IPS-NIHi7 (cell line): Measurements from ENCODE around the gene NDUFAF8.
A peak's percentile ranks its signal among the peaks of the same experiment; 100 is the strongest.

Experiments
- DNase-seq: peaks from one replicate; pipeline ENCODE4 v3.0.0; 2012; ENCODE audit warnings: mixed read lengths; ENCODE audit errors: extremely low spot score

Gene NDUFAF8, protein sequence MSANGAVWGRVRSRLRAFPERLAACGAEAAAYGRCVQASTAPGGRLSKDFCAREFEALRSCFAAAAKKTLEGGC

DNA sequence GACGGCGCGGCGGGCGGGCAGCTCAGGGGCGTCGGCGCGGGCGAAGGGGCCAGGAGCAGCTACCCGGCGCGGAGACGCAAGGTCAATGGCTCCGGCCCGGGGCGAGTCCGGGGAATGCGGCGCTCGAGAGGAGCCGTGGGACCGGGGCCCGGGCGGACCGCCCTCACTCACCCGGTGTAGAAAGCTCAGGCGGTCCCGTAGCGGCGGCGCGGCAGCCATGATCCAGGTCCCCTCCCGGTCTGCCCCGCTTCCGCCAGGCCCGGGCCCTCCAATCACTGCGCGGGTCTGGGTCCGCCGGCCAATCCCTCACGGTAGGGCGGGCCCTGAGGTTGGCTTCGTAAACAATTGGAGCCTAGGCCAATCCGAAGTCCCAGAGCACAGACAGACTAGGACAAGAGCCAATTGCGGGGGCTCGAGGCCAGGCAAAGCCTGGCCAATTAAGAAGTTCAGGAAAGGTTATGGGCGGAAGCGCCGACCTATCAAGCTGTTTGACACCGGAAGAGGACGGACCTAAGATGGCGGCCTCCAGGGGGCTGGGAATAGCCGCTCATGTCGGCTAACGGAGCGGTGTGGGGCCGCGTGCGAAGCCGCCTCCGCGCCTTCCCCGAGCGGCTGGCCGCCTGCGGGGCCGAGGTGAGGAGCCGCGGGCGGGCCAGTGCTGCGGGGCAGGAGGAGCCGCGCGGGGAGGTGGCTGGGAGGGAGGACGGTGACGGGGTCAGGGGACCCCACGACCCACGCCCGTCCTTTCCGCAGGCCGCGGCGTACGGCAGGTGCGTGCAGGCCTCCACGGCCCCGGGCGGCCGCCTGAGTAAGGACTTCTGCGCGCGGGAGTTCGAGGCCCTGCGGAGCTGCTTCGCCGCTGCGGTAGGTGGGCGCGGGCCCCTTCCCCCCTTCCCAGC, at the start of gene NDUFAF8, which contains the start of gene TEPSIN:
Gene NDUFAF8, plus strand, starts transcription at position 504 of the 899 bp plus-strand sequence. Its CDS starts 46 bp downstream, at position 550.
Gene TEPSIN, minus strand, starts transcription at position 241 of the 899 bp plus-strand sequence. Its CDS starts 22 bp downstream, at position 219.
- DNase-seq, result peak; percentile 100

DNA sequence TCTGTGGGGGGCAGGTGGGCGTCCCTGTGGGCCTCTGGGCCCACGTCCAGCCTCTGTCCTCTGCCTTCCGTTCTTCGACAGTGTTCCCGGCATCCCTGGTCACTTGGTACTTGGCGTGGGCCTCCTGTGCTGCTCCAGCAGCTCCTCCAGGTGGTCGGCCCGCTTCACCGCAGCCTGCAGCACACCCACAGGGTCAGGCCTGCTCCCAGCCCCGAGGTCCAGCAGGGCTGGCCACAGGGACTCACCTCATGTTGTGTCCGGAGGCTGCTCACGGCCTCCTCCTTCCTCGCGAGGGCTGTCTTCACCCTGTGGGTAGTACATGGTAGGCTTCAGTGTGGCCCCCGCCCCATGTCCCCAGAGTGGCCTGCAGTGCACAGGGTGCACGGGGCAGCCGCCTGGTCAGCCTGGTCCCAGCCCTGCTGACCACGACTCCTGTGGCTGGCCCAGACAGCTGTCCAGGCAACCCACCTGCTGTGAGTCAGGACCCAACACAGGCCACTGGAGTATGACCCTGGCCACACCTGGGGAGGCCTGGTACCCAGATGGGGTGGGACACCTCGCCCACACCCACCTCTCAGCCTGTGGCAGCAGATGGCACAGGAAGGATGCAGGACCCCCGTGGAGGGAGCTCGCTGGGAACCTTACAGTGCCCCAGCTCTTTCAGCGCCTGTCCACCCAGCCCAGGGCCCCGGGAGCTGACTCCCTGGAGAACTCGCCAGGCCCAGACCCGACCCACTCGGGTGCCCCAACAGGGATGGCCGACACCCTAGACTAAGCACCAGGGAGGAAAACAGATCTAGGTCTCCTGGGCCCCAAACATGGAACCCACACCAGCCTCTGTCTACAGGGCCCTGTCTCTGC, 49.2 kb upstream of the NDUFAF8 start:
- peak; percentile 69 for DNase-seq

DNA sequence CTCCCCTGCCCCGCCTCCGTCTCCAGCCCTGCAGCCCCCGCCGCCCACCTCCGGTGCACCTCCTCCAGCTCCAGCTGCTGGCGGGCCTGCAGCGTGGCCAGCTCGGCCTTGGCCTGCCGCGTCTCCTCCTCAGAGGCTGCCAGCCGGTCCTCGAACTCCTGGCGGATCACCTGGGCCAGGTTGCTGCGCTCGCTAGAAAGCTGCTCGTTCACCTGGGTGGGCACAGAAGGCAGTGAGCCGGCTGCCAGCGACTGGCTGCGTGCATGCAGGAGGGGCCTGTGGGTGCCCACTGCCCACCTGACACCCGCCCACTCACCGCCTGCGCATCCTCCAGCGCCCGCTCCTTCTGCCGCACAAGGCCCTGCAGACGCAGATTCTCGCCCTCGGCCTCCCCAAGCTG, 48.5 kb upstream of the NDUFAF8 start:
- DNase-seq, result no peak

DNA sequence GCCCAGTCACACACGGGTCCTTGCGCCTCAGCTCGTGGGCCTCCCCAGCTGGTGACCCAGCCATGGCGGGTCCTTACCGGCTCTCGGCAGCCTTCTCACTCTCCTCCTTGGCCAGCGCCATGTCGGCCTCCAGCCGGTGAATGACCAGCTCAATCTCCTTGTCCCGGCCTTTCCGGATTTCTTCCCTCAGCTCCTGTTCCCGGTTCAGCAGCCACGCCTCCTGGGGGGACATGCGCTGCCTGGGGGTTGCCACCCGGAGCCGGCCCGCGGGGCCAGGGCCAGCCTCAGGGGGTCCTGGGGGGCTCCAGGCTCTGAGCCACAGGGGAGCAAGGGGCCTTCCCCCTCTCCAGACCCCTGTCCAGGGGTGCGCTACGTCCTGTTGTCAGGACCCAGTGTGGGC, 48.0 kb upstream of the NDUFAF8 start:
- no peak for DNase-seq

DNA sequence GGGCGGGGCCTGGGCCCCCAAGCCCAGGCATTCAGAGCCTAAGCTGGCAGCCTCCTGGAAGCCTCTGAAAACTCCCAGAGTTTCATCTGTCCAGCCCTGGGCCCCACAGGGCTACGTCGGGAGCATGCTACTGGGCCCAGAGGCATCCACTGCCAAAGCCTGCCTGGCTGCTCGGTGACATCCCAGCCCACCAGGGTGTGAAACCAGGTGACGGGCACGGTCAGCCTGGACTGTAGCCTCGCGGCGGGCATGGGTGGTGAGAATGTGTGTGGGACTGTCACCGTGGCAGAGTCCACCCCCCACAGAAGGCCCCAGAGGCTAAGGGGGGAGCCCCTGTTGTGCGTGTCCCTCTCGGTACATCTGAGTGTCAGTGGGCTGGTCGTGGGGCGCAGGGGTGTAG, 47.5 kb upstream of the NDUFAF8 start:
- DNase-seq, result no peak

DNA sequence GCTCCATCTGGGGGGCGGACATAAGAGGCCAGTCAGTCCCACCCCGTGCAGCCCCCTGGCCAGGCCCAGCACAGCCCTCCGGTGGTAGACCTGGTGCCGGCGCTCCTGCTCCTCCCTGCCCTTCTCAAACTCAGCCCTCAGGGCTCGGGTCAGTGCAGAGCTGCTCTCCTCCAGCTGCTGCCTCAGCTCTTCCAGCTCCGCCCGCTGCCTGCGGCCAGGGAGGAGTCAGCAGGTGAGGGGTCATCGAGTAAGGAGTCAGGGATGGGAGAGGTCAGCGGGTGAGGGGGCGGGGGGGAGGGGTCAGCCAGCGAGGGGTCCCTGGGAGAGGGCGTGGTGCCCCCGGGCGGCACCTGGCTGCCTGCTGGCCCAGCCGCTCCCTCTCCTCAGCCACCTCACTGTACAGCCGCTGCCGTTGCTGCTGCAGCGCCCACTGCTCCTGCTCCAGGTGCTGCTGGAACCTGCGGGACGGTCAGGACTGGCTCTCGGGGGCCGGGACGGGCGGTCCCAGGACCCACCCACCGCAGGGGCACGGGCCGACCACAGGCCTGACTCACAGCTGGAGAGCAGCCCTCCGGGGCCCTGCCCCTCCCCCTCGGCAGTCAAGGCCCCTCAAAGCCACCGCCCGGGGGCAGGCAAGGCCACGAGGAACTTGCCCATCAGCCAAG, 46.6 kb upstream of the NDUFAF8 start:
- peak; percentile 59 for DNase-seq

DNA sequence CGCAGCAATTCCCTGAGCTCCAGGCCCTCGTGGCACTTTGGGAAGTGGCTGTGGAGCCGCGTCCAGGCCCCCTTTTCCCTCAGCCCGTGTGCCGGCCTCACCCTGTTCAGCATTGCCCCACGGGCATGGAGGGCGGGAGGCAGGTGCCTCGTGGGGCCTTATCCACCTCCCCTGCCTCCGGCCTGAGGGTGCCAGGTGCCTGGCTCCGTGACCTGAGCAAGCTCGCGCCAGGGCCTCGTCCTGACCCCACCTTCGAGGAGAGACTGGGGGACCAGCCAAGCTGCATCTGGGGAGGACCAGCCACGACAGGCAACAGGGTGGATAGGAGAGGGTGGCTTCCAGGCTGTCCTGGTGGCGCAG, 46.1 kb upstream of the NDUFAF8 start:
- DNase-seq, result no peak

DNA sequence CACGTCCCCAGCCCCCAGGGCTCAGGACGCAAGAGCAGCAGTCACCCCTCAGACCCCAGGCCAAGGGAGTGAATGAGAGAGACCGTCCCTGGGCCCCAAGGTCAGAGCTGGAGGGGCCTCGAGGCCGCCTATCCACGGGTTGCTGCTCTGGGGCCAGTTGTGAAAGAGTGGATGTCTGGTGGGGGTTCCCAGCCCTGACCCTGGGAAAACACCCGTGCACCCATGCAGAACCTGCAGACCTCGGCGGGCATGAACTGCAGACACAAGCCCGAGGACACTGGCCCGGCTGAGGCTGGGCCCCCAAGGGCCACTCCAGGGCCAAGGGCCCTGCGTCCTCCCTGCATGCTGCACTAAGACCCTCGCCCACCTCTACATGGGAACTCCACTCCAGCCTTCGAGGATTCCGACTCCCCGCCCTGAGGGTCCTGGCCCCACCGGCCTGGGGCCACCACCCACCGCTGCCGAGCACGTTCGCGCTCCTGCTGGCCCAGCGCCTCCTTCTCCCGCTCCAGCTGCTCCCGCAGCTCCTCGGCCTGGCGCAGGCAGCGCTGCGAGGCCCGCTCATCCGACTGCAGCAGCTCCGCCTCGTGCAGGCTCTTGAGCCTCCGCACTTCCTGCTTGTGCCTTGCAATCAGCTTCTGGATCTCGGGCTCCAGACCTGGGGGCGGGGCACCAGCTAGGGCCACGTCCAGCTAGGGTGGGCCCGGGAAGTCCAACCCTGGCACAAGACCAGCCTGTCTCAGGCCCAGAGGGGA, 45.5 kb upstream of the NDUFAF8 start:
- no peak for DNase-seq

DNA sequence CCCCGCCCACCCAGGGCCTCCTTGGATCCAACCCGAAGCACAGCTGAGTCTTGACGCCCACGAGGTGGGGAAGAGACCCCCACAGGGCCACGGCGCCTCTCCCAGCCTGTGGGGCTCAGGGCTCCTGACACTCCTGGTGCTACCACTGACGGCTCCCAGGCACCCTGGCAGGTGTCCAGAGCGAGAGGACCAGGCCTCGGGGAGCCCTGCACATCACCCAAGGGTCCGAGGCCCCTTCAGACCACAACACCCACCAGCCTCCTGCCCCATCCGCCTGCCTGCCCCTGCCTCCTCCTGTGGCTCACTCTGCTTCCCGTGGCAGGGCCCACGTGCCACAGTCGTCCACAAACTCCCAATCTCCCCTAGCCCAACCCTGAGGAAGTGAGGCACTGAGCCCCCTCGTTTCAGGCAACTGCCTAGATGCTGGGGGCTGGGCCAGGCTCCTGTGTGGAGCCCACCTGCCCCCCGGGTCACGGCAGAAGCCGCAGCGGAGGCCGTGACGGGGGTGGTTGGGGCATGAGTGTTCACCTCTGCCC, 44.8 kb upstream of the NDUFAF8 start:
- DNase-seq, result no peak

DNA sequence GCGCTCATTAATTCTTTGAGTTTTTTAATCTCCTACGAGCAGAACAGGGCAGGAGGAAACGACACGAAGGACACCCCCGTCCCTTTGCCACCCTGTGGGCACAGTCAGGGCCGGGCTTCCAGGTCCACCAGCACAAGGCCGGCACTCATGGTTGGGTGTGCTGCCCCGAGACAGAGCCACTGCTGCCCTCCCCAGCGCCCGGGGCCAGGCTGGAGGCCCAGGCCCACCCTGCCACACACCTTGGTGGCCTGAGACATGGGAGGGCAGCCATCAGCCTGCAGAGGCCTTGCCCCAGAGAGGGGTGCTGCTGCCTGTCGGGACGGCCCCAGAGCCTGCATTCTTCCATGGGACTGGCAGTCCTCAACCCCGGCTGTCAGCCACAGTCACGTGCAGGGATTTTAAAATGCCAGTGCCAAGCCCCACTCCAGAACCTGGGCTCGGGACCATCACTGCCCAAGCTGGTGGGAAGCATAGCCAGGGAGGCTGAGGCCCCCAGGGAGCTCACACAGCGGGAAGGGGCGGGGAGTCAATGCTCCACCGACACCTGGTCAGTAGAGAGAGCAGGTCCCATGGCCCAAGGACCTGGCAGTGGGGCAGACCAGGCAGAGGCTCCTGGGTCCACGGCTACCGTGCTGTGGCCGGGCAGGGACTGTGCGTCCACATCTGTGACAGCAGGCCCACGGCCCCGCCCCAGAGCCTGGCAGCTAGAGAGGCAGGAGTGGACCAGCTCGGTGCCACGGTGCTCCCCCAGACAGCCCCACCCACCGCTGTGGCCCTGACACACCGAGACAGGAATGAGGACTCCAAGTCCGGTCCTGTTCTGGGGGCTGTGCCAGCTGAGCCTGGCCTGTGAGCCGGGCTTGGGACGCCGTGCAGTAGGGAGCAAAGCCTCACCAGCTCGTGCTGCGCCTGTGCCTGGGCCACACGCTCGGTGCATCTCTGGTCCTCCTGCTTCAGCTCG, 43.9 kb upstream of the NDUFAF8 start:
- DNase-seq, result no peak

DNA sequence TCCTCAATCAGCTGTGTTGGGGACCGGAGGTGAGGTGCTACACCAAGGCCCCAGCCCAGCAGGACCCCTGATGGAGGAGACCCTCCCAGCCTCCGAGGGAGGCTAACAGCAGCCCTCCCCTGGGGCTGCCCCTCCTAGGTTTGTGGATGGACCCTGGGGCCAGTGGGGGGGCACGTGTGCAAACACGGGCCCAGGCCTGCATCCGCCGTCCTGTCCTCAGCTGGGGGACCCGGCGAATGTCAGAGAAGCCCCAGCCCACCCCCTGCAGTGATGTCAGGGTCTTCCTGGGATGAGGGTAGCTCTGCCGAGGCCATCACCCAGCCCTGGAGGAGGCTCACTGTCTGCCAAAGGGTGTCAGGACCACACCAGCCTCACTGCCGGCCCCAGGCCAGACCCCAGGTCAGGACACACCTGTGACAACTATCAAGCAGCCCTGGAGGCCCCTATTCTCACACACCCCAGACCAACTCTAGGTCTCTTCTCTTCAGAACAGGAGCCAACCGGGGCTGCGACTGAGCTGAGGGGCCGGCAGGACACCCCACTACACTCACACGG, 43.1 kb upstream of the NDUFAF8 start:
- DNase-seq, result no peak

DNA sequence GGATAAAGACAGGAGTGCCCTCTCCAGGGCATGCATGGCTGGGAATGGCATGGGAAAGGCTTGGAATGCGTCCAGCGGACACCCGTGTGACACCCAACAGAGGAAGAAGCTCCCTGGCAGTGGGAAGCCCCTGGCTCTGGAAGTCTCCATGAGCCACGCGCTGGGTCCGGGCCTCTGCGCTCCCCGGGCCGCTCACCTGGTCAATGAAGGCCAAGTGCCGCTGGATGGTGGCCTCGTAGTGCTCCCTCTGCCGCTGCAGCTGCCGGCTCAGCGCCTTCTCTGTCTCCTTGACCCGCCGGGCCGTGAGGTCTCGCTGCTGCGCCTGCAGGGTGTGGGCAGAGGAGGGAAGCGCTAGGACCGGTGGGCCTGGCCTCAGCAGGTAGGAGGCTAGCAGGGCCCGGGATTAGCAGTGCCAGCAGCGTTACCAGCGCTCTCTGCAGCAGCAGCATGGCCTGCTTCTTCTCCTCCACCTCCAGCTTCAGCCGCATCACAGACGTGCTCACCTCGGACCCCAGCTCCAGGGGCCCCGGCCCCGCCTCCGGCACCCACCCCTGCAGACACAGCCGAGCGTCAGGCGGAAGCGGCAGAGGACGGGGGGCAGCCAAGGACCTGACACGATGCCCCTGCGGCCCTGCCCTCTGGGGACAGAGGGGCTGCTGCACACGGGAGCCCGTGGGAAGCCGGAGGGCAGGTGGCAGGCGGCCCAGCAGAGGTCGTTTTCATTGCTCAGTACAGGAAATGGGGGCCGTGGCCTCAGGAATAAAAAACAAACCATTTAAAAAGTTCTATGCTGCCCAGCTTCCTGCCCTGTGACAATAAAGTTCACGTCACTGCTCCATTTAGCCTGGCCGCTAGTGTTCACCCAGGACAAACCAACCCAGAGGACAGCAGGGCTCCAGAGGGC, 42.4 kb upstream of the NDUFAF8 start:
- DNase-seq, result no peak

DNA sequence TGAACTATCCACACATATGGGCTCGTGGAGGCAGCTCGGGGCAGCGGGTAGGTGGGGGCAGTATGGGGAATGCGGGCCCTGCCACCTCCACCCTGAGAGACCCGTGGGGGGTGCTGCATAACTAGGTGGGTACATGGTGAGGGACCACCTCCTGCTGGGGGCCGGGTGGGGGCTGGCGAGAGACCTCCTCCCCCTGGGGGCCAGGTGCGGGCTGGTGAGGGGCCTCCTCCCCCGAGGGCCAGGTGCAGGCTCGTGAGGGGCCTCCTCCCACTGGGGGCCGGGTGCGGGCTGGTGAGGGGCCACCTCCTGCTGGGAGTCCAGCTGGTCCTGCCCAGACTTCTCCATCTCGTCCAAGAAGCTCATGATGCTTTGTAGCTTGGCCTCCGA, 41.7 kb upstream of the NDUFAF8 start:
- no peak for DNase-seq

DNA sequence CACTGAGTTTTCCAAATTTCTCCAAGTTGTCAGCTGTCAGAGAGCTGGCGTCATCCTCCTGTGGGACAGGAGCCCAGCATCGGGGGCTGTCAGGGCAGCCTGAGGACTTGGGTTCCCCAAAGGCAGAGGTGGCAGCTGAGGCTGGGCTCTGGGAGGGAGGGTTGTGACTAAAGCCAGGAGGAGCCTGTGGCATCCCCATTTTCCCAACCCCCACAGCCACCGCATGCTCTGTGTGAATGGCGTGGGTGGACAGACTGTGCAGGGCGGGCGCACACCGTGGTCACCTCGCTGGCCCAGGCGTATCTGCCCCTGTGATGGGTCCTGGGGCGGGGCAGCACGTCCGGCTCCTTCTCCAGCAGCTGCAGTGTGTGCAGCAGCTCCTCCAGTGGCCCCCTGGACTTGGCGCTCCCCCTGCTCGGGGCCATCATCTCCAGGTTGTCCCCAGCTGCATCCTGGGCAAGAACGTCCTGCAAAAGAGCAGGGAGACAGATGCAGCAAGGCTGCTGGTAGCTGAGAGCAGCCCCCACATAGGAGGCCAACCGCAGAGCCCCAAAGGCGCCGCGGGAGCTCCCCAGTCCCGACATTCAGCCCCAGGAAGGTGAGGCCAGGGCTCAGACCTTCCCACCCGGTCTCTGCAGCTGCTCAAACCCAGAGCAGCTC, 41.2 kb upstream of the NDUFAF8 start:
- no peak for DNase-seq

DNA sequence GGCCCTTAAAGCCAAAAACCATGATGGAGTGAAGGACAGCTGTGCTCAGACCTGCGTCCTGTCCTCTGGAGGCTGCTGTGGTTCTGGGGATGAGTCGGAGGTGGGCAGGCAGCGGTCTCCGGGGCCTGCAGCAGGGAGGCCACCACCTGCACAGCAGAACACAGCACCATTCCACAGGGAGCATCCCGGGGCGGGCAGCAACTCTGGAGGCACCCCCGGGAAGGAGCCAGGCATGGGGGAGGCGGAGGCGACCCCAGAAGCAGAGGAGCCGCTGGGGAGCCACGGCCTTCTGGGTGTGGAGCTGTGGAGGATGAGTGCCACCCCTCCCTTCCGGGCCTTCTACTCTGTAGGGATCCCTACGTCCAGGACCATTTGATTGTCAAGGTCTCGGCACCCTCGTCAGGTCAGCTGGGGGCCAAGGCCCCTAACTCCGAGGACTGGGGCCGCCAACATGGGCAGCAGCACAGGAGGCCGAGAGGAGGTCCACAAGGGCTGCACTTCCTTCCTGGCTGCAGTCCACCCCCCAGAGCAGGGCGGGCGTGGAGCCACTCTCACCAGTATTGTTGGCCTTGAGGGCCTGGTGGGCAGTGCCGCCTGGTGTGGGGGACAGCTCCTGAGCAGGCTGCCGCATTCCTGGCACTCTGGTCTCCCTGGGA, 40.2 kb upstream of the NDUFAF8 start:
- DNase-seq, result no peak

DNA sequence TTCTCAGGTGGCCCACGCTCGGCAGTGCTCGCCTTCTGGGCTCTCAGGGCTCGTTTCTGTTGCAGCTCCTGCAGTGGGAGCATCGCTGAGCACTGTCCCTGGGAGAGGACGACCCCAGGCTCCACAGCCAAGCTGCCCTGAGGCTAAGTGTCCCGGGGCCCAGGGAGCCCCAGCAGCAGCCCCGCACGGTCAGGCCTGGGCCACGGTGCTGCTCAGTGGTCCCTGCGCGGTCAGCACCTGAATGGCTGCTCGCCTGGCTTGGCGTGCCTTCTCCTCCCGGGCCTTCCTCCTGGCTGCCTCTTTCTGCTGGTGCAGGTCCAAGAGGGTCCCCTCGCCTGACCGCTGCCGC, 39.7 kb upstream of the NDUFAF8 start:
- no peak for DNase-seq

DNA sequence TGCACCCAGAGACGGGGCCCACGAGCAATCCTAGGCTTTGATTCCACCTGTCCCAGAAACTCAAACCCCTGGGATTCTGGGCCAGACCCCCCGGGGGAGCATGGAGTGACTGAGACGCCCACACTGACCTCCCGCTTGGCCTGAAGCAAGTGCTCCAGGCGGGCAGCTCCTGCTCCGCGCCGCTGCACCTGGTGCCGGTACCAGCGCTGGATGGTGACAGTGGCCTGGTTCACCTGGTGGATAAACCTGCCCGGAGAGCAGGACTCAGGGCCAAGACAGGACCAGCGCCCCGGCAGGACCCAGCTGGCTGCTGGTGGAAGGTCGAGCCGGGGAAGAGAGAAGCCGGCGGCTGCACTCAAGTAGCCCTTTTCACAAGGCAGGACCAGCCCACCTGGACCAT, 38.9 kb upstream of the NDUFAF8 start:
- no peak for DNase-seq
